DND-41 (cell line): Measurements from ENCODE around the gene SLC35E3.

Experiments
- ATAC-seq: fragments of 200-7000 bp; cut with Tn5 transposase; 3 replicates; pipeline ENCODE4 v1.9.1; 2021; ENCODE audit warnings: low read depth; ENCODE audit not compliant: insufficient read depth
- DNase-seq: peaks from one replicate; pipeline ENCODE4 v3.0.0-alpha.2; 2020
- H2AFZ ChIP-seq: 2 replicates; pipeline ENCODE4 v1.6.0; 2012; ENCODE audit warnings: low read depth, low read length
- H3K27ac ChIP-seq: 2 replicates; pipeline ENCODE4 v1.5.1; 2012; ENCODE audit warnings: low read length, inconsistent platforms
- H3K27me3 ChIP-seq: fragments of 200-600 bp; sonication (generic); 2 replicates; pipeline ENCODE4 v1.6.0; 2012; ENCODE audit warnings: low read length, mild to moderate bottlenecking, inconsistent platforms; ENCODE audit not compliant: insufficient read depth, poor library complexity
- H3K36me3 ChIP-seq: 2 replicates; pipeline ENCODE4 v1.5.1; 2012; ENCODE audit warnings: low read length, inconsistent platforms; ENCODE audit not compliant: insufficient read depth
- H3K4me1 ChIP-seq: 2 replicates; pipeline ENCODE4 v1.5.1; 2012; ENCODE audit warnings: mild to moderate bottlenecking, low read length; ENCODE audit not compliant: insufficient read depth
- H3K4me2 ChIP-seq: 2 replicates; pipeline ENCODE4 v1.6.0; 2012; ENCODE audit warnings: mild to moderate bottlenecking, moderate library complexity, low read length, inconsistent platforms; ENCODE audit not compliant: insufficient read depth
- H3K4me3 ChIP-seq, 2 experiments: fragments of 200-600 bp in 1 of 2; shearing (Covaris generic) in 1 of 2; 2 replicates each; pipeline ENCODE4 v1.5.1; 2012 to 2016; ENCODE audit warnings: inconsistent platforms in 2 of 2, low read length in 2 of 2, mild to moderate bottlenecking in 2 of 2, low read depth in 1 of 2, moderate library complexity in 1 of 2
- H3K79me2 ChIP-seq: 2 replicates; pipeline ENCODE4 v1.6.0; 2012; ENCODE audit warnings: low read length, inconsistent platforms; ENCODE audit not compliant: insufficient read depth
- H3K9ac ChIP-seq: 2 replicates; pipeline ENCODE4 v1.6.0; 2012; ENCODE audit warnings: low read depth, mild to moderate bottlenecking, inconsistent platforms, low read length, moderate library complexity
- H3K9me3 ChIP-seq: 2 replicates; pipeline ENCODE4 v1.5.1; 2012; ENCODE audit warnings: low read length, moderate library complexity, mild to moderate bottlenecking, inconsistent platforms; ENCODE audit not compliant: insufficient read depth, severe bottlenecking
- H4K20me1 ChIP-seq: 2 replicates; pipeline ENCODE4 v1.6.0; 2012; ENCODE audit warnings: low read length; ENCODE audit not compliant: insufficient read depth
- EZH2 ChIP-seq: IDR thresholded peaks from 3 replicates; pipeline ENCODE4 v1.6.1; 2012; ENCODE audit warnings: borderline replicate concordance, low read depth, mild to moderate bottlenecking, moderate library complexity, low read length, inconsistent platforms; ENCODE audit not compliant: severe bottlenecking
- TF ChIP-seq, protein P1 (sequence below): IDR thresholded peaks from 2 replicates; pipeline ENCODE4 v1.5.1; 2012; ENCODE audit warnings: borderline replicate concordance, low read length, moderate library complexity, mild to moderate bottlenecking; ENCODE audit not compliant: poor library complexity, severe bottlenecking; ENCODE audit errors: extremely low read depth

The SLC35E3 gene

DNA sequence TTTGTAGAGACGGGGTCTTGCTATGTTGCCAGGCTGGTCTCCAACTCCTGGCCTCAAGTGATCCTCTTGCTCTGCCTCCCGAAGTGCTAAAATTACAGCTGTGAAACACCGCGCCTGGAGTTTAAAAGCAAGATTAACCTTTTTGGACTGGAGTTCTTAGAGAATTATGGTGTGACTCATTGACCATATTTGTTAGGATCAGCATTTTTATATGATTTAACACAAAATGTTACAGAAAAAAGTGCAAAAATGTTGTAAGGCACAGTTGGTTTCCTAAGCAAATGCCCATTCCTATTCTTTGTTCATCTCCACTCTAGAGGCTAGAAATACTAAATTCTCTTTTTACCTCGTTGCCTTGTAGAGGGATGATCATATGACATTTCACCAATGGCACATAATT lies 27.6 kb downstream of the SLC35E3 start:
- H3K4me3 ChIP-seq, result no peak overlapping the region
- H3K36me3 ChIP-seq, result no peaks in the 10 kb centered on the region
- no peaks in the 10 kb centered on the region for H3K79me2 ChIP-seq
- H4K20me1 ChIP-seq, result no peaks in the 10 kb centered on the region
- ATAC-seq (no peak), DNase-seq (no peak)
- no peak overlapping the region for H3K4me2 ChIP-seq
- H2AFZ ChIP-seq, result no peak overlapping the region
- peaks cover 11% of the 10 kb centered on the region for H3K4me1 ChIP-seq
- TF ChIP-seq EZH2, result no peak
- TF ChIP-seq, protein P1, sequence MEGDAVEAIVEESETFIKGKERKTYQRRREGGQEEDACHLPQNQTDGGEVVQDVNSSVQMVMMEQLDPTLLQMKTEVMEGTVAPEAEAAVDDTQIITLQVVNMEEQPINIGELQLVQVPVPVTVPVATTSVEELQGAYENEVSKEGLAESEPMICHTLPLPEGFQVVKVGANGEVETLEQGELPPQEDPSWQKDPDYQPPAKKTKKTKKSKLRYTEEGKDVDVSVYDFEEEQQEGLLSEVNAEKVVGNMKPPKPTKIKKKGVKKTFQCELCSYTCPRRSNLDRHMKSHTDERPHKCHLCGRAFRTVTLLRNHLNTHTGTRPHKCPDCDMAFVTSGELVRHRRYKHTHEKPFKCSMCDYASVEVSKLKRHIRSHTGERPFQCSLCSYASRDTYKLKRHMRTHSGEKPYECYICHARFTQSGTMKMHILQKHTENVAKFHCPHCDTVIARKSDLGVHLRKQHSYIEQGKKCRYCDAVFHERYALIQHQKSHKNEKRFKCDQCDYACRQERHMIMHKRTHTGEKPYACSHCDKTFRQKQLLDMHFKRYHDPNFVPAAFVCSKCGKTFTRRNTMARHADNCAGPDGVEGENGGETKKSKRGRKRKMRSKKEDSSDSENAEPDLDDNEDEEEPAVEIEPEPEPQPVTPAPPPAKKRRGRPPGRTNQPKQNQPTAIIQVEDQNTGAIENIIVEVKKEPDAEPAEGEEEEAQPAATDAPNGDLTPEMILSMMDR, result no peak
- H3K27ac ChIP-seq, result no peak overlapping the region
- no peaks in the 10 kb centered on the region for H3K27me3 ChIP-seq
- H3K9ac ChIP-seq, result no peak overlapping the region
- no peaks in the 10 kb centered on the region for H3K9me3 ChIP-seq

DNA sequence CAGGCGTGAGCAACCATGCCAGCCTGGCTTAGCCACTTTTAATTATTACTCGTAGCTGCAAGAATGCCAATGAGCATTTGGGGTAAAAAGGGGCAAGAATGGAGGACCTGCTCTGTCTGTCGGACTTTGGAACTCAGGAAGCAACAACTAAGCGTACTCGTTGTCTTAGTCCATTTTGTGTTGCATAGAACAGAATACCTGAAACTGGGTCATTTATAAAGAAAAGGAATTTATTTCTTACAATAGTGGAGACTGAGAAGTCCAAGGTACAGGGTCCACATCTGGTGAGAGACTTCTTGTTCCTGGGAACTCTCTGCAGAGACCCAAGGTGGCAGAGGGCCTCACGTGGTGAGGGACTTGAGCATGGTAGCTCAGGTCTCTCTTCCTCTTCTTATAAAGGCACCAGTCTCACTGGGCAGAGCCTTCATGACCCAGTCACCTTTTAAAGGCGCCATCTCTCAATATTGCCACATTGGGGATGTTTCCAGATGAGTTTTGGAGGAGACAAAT lies 29.2 kb downstream of the SLC35E3 start:
- H4K20me1 ChIP-seq, result no peaks in the 10 kb centered on the region
- H3K27ac ChIP-seq, result no peak overlapping the region
- no peak overlapping the region for H3K4me3 ChIP-seq
- no peak overlapping the region for H2AFZ ChIP-seq
- no peak for DNase-seq
- TF ChIP-seq EZH2, result no peak
- TF ChIP-seq, protein P1, result no peak
- H3K79me2 ChIP-seq, result no peaks in the 10 kb centered on the region
- H3K9me3 ChIP-seq, result no peaks in the 10 kb centered on the region
- H3K4me2 ChIP-seq, result no peak overlapping the region
- H3K36me3 ChIP-seq, result no peaks in the 10 kb centered on the region
- no peak for ATAC-seq
- H3K27me3 ChIP-seq, result no peaks in the 10 kb centered on the region
- peaks cover 11% of the 10 kb centered on the region for H3K4me1 ChIP-seq
- H3K9ac ChIP-seq, result no peak overlapping the region

DNA sequence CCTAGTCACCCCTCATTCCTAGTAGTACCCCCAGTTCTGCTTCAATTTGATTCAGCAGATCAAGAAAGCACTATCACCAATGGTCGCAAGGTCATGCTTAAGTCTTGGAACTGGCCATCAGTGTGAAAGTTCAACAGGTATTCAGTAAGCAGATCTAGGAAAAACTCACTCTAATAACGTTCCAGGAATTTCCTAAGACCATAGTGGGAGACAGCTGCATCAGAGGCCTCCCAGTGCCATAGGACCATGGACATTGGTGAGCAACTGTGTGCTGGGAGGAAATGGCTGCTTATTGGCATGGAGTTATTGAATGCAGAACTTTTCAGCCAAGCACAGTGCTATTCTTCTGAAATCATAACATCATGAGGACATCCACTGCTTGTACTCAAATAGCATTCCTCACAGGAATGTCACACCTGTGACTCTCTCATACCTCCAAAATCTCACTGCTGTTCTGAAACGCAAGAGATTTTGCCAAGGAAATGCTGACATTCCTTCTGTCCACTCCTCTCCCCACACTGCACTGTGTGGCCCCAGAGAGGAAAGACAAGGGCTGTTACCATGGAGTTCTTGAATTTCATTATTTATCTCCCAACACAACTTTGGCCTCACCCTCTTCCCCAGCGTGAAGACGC lies 31.1 kb downstream of the SLC35E3 start:
- TF ChIP-seq, protein P1, result no peak
- Histone ChIP-seq H3K27me3 (no peaks in the 10 kb centered on the region), H4K20me1 (no peaks in the 10 kb centered on the region), H3K9me3 (no peaks in the 10 kb centered on the region), H3K79me2 (no peaks in the 10 kb centered on the region), H3K4me2 (no peak overlapping the region), H3K9ac (no peak overlapping the region), H3K4me3 (no peak overlapping the region), H3K4me1 (peaks cover 11% of the 10 kb centered on the region), H3K36me3 (no peaks in the 10 kb centered on the region), H2AFZ (no peak overlapping the region), H3K27ac (no peak overlapping the region)
- DNase-seq (no peak), ATAC-seq (no peak)
